Measurements from ENCODE around the gene MCOLN1. TPM values are rescaled to one million over a fixed set of nuclear protein-coding genes. Genes with fewer than 3 reads are reported as not detected.

MCOLN1 gene
- total RNA-seq, 1 donor from 2014 or later = 16.5 TPM

- DNase-seq (ENCODE audit: low spot score, unreplicated experiment) = no peak
- Mint-ChIP-seq H3K4me1 (ENCODE audit: low read depth) (no peaks in the 10 kb centered on the region), H3K4me3 (ENCODE audit: low read depth) (no peak overlapping the region), H3K36me3 (ENCODE audit: insufficient read depth) (no peaks in the 10 kb centered on the region), H3K27me3 (peaks cover 45% of the 10 kb centered on the region), H3K9me3 (ENCODE audit: low read depth) (no peaks in the 10 kb centered on the region), H3K27ac (no peak overlapping the region)
- TF ChIP-seq, protein P1, sequence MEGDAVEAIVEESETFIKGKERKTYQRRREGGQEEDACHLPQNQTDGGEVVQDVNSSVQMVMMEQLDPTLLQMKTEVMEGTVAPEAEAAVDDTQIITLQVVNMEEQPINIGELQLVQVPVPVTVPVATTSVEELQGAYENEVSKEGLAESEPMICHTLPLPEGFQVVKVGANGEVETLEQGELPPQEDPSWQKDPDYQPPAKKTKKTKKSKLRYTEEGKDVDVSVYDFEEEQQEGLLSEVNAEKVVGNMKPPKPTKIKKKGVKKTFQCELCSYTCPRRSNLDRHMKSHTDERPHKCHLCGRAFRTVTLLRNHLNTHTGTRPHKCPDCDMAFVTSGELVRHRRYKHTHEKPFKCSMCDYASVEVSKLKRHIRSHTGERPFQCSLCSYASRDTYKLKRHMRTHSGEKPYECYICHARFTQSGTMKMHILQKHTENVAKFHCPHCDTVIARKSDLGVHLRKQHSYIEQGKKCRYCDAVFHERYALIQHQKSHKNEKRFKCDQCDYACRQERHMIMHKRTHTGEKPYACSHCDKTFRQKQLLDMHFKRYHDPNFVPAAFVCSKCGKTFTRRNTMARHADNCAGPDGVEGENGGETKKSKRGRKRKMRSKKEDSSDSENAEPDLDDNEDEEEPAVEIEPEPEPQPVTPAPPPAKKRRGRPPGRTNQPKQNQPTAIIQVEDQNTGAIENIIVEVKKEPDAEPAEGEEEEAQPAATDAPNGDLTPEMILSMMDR (IDR thresholded peaks at IDR 0.05; ENCODE audit: unreplicated experiment) = no peak
These were observed 17.7 kb upstream of the MCOLN1 start for GRCh38 chr19:7504684-7505083.

DNA sequence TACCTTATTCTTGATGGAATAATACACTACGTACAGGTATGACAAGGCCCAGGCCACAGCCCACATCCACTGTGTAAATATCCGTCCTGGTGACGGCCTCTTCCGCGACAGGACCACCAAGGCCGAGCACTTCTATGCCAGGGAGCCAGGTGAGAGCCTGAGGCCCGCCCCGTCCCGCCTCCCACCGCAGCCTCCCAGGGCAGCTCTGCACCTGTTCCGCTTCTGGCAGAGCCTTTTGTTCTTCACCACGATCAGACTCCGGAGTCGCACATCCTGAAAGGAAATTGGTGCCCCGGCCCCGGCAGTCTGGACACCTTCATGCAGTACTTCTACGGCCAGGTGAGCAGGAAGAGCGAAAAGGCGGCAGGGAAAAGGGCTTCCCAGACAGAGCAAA, 17.1 kb upstream of the MCOLN1 start:
- no peak overlapping the region for H3K27ac Mint-ChIP-seq
- no peak for DNase-seq (ENCODE audit: low spot score, unreplicated experiment)
- no peaks in the 10 kb centered on the region for H3K4me1 Mint-ChIP-seq (ENCODE audit: low read depth)
- TF ChIP-seq, protein P1 (IDR thresholded peaks at IDR 0.05; ENCODE audit: unreplicated experiment) = no peak
- H3K9me3 Mint-ChIP-seq (ENCODE audit: low read depth) = no peaks in the 10 kb centered on the region
- H3K27me3 Mint-ChIP-seq = peaks cover 44% of the 10 kb centered on the region
- H3K4me3 Mint-ChIP-seq (ENCODE audit: low read depth) = no peak overlapping the region
- H3K36me3 Mint-ChIP-seq (ENCODE audit: insufficient read depth) = no peaks in the 10 kb centered on the region

DNA sequence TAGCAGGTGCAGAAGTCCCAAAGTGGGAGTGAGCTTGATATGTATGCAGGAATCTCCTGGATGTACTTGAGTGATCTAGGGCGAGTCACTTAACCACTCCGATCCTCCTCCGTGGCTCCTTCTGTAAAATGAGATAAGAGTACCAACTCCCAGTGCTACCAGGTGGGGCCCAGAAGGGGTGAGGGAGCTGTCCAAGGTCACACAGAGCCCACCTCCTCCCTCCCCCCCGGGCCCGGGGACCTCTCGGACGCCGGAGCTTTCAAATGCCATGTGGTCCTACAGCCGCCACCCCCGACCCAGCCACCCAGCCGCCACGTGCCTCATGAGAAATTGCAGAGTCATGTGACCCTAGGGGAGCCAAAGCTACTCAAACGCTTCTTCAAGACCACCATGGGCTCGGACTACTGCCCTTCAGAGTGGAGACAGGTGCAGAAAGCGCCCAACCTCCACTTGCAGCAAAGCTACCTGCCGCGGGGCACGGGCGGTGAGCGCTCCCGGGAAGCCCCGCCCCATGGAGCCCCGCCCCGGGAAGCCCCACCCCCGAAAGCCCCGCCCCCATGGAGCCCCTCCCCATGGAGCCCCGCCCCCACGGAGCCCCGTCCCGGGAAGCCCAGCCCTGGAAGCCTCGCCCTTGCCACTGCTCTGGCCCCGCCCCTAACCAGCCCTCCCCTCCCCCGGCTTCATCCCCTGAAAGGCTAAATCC, 16.6 kb upstream of the MCOLN1 start:
- H3K4me3 Mint-ChIP-seq (ENCODE audit: low read depth) = no peak overlapping the region
- TF ChIP-seq, protein P1 (IDR thresholded peaks at IDR 0.05; ENCODE audit: unreplicated experiment) = no peak
- no peaks in the 10 kb centered on the region for H3K9me3 Mint-ChIP-seq (ENCODE audit: low read depth)
- H3K27ac Mint-ChIP-seq = no peak overlapping the region
- DNase-seq (ENCODE audit: low spot score, unreplicated experiment) = no peak
- H3K36me3 Mint-ChIP-seq (ENCODE audit: insufficient read depth) = no peaks in the 10 kb centered on the region
- no peaks in the 10 kb centered on the region for H3K4me1 Mint-ChIP-seq (ENCODE audit: low read depth)
- H3K27me3 Mint-ChIP-seq = peaks cover 46% of the 10 kb centered on the region

DNA sequence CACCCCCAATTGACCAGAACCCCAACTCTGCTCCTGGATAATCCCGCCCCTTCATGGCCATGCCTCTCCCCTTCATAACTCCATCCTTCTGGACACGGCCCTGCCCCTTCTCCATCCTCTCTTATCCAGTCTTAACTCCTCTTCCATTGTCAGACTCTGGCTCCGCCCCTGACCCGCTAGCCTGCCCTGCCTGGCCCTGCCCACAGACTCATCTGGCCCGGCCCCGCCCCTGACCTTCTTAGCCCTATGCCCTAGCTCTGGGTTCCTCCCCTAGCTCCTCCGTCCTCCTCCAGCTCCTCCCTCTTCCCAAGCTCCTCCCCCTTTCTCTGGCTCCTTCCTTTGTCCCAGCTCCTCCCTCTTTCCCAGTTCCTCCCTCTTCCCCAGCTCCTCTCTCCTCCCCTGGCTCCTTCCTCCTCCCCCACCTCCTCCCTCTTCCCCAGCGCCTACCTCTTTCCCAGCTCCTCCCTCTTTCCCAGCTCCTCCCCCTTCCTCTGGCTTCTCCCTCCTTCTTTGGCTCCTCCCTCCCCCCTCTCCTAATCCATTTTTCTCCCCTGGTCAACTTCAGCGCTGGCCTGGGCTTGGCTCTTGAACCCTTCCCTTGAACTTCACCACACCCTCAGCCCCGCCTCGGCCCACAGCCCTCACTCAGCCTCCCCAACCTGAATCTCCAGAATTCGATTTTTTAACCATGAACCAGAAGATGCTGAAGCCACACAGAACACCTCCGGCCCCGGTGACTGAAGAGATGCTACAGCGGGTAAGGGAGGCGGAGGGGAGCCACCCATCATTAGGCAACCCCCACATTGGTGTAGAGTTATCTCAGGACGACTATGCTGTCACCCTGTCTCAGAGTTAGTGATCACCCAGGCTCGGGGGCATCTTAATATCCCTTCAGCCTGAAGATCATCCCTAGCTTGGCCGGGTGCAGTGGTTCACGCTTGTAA, 15.8 kb upstream of the MCOLN1 start:
- no peak overlapping the region for H3K4me3 Mint-ChIP-seq (ENCODE audit: low read depth)
- H3K27ac Mint-ChIP-seq = no peak overlapping the region
- no peak for DNase-seq (ENCODE audit: low spot score, unreplicated experiment)

GRCh38 chr19:7507884-7508283, 14.5 kb upstream of the MCOLN1 start:
- H3K27me3 Mint-ChIP-seq = peaks cover 31% of the 10 kb centered on the region
- no peaks in the 10 kb centered on the region for H3K36me3 Mint-ChIP-seq (ENCODE audit: insufficient read depth)
- H3K27ac Mint-ChIP-seq = no peak overlapping the region
- no peaks in the 10 kb centered on the region for H3K9me3 Mint-ChIP-seq (ENCODE audit: low read depth)
- no peaks in the 10 kb centered on the region for H3K4me1 Mint-ChIP-seq (ENCODE audit: low read depth)
- TF ChIP-seq, protein P1 (IDR thresholded peaks at IDR 0.05; ENCODE audit: unreplicated experiment) = no peak
- no peak overlapping the region for H3K4me3 Mint-ChIP-seq (ENCODE audit: low read depth)
- DNase-seq (ENCODE audit: low spot score, unreplicated experiment) = no peak

More for the DNA sequence above, 15.8 kb upstream of the MCOLN1 start:
- Mint-ChIP-seq H3K9me3 (ENCODE audit: low read depth) (no peaks in the 10 kb centered on the region), H3K27me3 (peaks cover 40% of the 10 kb centered on the region), H3K4me1 (ENCODE audit: low read depth) (no peaks in the 10 kb centered on the region), H3K36me3 (ENCODE audit: insufficient read depth) (no peaks in the 10 kb centered on the region)
- TF ChIP-seq, protein P1 (IDR thresholded peaks at IDR 0.05; ENCODE audit: unreplicated experiment) = no peak

Data from progenitor cell of endocrine pancreas (in vitro differentiated cells).